CMK (cell line): Measurements from ENCODE around the gene ZSCAN10.
"Not testable (repeated sequence)": the region's sequence is repeated elsewhere in the genome, so short reads cannot be mapped to it uniquely, and the experiment has no call there.

ENCODE experiments used
- DNase-seq: peaks from one replicate; pipeline ENCODE4 v3.0.0-alpha.2; 2010; ENCODE audit warnings: low read depth

The ZSCAN10 gene

DNA sequence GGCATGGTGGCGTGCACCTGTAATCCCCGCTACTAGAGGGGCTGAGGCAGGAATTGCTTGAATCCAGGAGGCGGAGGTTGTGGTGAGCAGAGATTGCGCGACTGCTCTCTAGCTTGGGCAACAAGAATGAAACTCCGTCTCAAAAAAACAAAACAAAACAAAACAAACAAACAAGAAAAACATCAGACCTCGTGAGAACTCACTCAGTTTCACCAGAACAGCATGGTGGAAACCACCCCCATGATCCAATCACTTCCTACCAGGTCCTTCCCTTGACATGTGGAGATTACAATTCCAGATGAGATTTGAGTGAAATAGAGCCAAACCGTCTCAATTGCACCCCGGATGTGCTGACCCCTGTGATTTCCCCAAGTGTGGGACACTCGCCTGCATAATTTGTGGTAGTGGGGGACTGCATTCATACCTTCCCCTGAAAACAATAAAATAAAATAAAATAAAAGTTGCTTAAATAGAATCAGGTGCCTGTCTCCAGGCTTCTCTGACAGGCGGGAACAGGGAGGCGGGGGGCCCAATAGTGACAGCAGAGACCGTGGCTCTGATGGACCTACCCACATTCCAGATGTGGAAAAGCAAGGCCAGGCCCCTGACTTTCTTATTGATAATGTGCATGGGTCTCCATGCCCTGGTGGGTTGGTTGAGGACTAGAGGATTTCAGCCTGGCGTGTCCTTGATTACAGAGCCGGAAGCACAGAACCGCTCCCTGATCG lies 13.1 kb downstream of the ZSCAN10 start:
- no peak for DNase-seq

DNA sequence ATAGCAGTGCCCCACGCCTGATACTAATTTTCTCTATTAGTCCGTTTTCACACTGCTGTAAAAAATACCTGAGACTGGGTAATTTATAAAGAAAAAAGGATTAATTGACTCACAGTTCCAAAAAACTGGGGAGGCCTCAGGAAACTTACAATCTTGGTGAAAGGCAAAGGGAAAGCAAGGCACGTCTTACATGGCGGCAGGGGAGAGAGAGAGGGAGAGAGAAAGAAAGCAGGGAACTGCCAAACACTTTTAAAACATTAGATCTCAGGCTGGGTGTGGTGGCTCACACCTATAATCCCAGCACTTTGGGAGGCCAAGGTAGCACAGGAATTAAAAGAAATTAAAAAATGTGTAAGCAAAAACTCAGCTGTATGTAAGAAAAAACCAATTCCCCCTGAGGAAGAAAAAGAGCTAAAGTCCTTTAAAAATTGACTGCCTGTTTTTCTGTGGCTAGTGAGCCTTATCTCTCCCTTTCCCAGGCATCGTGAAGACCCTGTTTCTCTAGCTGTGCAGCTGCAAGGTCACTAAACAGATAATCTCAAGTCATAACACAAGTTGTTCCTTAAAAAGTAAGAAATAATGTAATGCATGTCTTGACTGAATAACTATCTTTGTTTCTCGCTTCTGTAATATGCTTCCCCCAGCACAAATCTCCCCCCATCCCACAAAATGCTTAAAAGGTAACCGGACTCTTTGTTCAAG lies 14.0 kb downstream of the ZSCAN10 start:
- DNase-seq = no peak

DNA sequence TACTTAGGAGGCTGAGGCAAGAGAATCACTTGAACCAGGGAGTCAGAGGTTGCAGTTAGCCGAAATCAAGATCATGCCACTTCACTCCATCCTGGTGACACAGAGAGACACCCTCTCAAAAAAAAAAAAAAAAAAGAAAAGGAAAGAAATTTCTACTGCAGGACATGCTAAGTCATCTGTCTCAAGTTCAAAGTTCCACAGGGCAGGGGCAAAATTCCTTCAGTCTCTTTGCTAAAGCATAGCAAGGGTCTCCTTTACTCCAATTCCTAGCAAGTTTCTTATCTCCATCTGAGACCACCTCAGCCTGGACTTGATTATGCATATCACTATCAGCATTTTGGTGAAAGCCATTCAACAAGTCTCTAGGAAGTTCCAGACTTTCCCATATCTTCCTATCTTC lies 14.6 kb downstream of the ZSCAN10 start:
- DNase-seq = no peak

DNA sequence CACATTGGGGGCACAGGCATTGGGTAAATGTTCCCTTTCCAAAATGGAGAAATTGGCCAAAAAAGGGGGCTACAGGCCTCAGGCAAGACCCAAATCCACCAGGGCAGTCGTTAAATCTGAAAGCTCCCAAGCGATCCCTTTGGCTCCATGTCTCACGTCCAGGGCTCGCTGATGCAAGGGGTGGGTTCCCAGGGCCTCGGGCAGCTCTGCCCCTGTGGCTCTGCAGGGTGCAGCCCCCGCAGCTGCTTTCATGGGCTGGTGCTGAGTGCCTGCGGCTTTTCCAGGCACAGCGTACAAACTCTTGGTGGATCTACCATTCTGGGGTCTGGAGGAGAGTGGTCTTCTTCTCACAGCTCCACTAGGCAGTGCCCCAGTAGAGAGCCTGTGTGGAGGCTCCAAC lies 15.7 kb downstream of the ZSCAN10 start:
- not testable (repeated sequence) for DNase-seq

DNA sequence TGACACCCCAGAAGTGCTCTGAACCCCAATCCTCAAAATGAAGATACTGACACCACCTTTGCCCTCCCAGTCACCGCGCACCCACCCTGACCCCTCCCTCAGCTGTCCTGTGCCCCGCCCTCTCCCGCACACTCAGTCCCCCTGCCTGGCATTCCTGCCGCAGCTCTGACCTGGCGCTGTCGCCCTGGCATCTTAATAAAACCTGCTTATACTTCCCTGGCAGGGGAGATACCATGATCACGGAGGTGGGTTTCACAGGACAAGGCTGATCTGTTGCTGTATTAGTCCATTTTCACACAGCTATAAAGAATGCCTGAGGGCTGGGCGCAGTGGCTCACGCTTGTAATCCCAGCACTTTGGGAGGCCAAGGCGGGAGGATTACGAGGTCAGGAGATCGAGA lies 17.1 kb downstream of the ZSCAN10 start:
- DNase-seq = not testable (repeated sequence)

DNA sequence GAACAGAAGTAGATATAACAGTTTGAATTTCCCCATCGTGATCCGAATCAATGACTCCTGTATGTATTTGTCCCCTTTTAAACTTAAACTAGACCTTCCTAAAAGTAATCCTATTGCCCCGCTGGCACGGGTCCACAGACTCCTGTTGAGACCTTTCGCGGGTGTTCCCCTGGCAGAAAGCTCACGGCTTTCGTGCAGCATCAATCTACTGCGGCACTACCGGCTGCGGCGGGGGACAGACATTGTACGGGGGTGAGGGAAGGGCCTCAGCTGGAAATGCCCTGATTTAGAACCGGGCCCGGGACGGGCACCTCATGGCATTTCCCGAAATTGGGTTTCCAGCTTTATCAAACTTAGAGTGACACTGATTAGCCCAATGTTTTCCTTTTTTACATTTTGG lies 19.1 kb downstream of the ZSCAN10 start:
- DNase-seq = no peak

DNA sequence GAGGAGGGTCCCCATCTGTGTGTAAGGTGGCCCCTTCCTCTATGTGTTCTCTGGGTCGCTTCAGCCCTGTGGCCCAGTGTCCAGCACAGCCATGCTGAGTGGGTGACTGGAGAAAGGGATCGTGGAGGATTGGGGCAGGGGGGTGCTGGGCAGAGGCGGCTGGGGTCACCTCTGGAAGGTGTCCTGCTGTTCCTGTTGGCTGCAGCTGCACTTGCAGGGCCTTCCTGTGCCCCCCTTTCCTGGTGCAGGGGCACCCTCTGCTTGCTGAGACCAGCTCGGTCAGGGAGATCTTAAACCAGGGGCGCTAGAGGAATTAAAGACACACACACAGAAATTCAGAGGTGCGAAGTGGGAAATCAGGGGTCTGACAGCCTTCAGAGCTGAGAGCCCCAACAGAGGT lies 22.5 kb downstream of the ZSCAN10 start:
- no peak for DNase-seq

DNA sequence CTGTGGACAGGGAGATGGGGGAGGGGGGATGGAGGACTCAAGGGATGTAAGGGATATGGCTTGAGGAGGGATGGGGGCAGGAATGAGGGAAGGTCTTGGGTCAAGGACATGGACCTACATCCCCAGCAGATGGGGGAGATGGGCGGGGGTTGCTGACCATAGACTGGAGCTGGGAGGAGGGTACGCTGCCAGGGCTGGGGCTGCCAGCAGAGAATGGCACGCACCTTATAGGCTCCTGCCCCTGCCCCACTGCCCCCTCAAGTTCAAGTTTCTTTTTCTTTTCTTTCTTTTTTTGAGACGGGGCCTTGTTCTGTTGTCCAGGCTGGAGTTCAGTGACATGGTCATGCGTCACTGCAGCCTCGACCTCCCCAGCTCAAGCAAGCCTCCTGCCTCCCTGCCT lies 23.1 kb downstream of the ZSCAN10 start:
- not testable (repeated sequence) for DNase-seq

DNA sequence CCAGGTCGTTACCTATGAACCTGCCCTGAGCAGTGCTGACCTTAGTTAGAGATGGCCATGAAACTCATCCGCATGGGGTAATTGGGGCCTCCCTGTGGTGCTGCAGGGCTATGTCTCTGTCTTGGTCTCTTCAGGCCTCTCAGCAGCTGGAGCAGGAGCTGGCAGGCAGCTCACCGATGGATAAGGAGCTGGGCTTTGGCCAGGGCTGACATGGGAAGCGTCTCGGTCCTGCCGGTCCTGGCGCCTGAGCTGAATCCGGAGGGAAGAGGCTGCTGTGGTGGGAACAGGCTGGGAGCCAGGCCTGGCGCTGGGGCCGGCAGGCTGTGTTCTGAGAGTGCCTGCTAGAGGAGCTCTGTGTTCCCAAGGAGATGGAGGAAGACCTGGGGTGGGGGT lies 23.6 kb downstream of the ZSCAN10 start:
- no peak for DNase-seq

DNA sequence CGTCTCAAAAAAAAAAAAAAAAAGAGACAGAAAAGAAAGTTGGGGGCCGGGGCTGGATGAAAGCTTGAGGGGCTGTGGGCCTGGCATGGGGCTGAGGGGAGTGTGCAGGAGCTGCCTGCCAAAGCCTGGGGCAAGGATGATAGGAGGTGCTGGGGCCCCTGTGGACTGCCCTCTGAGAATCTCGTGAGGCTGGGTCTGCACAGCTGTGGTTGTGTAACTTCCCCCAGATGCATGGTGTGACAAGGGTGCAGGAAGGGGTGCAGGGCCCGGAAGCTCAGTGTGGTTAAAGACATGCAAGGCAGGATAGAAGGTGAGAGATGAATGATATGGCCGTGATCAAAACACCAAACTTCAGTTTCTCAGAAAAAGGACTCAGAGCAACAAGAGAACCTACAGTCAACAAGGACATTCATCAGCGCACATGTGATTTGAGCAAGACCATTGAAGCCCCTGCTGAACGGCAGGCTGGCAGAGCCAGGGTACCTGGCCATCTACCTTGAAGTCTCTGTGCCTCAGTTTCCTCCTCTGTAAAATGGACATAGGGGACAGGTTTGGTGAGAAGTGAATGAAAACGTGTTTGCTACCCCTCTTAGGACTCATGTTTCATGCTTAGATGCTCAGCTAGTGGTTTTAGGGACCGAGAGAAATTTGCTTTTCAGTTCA lies 24.1 kb downstream of the ZSCAN10 start:
- peak; percentile 79 for DNase-seq

DNA sequence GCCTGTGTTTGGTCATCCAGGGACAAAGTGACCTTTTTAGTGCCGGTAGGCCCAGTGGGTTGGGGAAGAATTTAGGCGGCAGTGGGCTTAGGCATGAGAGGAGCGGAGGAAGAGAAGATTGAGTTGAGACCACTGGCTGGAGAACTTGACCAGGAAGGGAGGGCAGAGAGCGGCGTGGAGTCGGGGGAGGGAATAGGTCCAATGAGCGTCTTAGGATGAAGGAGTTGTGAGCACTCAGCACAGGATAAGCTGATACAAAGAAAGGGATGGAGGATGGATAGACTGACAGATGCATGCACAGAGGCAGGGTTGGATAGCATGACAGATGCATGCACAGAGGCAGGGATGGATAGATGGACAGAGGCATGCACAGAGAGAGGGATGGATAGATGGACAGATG lies 25.6 kb downstream of the ZSCAN10 start:
- DNase-seq = no peak

DNA sequence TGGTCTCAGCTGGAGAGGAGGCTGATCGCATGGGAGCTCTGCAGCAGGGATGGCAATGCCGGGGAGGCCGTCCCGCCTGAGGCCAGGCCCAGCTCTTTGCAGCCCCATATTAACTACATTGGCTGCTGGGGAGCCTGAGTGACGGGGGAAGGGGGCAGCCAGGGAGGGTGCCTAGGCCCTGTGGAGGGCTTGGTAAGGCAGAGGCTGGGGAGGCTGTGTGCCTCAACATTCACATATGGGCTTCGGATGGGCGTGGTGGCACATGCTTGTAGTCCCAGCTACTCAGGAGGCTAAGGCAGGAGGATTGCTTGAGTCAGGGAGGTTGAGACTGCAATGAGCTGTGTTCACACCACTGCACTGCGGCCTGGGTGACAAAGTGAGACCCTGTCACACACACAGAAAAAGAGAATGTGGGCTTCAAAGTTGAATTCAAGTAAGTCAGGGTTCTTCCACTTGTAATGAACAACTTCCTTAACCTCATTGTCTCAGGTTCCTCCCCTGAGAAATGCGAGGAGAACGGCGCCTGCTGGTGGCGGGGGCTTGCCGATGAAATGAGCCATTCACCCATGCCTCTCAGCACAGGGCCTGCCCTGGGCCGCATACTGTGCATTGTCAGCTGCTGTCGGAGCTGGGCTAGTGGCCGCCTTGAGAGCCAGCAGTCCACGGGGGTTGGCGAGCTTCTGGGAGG lies 26.4 kb downstream of the ZSCAN10 start:
- DNase-seq = not testable (repeated sequence)

DNA sequence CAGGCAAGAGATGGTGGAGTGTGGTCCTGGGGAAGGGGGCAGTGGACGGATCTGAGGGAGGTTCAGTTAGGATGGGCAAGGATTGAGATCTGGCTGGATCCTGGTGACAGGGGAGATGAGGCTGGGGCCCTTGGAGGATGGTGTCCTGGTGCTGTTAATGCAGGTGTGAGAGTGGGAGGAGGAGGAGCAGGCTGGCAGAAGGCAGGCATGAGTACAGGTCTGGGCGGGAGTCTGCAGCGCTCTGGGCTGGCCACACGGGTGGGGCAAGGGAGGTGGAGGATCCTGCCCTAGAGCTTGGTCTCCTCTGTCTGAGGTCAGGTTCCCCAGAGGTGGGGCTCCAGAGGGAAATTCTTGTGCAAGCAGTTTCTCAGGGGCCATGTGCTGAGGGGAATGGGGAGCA lies 26.9 kb downstream of the ZSCAN10 start:
- not testable (repeated sequence) for DNase-seq

DNA sequence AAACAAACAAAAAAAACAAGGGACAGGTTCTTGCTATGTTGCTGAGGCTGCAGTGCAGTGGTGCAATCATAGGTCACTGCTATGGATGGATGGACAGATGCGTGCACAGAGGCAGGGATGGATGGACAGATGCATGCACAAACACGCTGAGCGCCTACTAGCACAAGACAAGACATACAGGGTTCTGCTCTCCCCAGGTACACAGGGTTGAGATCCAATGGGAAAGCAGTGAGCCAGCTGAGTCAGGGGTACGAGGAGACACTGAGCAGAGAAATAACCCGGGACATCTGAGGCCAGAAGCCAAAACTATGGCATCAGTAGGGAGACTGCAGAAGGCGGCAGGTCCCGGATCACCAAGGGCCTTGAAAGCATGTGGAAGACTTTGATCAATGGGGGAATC lies 27.4 kb downstream of the ZSCAN10 start:
- no peak for DNase-seq

DNA sequence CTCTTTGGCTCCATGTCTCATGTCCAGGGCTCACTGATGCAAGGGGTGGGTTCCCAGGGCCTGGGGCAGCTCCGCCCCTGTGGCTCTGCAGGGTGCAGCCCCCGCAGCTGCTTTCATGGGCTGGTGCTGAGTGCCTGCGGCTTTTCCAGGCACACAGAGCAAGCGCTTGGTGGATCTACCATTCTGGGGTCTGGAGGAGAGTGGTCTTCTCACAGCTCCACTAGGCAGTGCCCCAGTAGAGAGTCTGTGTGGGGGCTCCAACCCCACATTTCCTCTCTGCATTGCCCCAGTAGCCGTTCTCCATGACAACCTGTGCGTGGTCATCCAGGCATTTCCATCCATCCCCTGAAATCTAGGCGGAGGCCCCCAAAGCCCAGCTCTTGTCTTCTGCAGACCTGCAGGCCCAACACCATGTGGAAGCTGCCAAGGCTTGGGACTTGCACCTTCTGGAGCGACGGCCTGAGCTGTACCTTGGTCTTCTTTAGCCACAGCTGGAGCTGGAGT lies 28.4 kb downstream of the ZSCAN10 start:
- no peak for DNase-seq

DNA sequence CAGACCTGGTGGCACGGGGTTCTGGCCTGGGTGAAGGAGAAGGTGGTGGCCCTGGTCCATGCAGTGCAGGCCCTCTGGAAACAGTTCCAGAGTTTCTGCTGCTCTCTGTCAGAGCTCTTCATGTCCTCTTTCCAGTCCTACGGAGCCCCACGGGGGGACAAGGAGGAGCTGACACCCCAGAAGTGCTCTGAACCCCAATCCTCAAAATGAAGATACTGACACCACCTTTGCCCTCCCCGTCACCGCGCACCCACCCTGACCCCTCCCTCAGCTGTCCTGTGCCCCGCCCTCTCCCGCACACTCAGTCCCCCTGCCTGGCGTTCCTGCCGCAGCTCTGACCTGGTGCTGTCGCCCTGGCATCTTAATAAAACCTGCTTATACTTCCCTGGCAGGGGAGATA lies 29.9 kb downstream of the ZSCAN10 start:
- DNase-seq = not testable (repeated sequence)

DNA sequence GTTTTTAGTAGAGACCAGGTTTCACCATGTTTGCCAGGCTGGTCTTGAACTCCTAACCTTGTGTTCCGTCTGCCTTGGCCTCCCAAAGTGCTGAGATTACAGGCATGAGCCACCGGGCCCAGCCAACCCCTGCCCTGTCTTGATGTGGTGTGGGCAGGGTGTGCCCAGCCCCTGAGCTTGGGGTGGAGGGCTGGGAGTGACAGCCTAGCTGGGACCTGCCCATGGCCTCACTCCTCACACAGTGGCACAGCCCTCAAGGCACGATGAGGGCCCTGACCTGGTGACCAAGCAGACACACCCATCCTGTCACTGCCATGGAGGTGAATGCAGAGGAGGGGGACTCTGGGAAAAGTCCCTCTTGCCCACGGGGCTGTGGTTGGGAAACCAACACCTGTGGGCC lies 30.6 kb downstream of the ZSCAN10 start:
- no peak for DNase-seq

DNA sequence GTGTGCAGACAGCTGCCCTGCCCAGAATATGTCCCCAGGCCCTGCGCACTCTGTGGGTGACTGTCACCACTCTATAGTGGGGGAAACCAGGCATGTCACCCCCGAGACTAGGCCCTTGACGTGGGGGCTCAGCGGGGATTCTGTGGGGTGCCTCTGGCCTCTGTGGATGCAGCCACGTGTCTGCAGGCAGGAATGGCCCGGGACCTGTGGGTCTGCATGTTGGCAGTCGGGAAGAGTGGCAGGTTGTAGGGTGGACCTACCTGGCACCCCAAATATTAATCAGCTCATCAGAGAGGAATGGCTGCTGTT lies 32.7 kb downstream of the ZSCAN10 start:
- DNase-seq = no peak

DNA sequence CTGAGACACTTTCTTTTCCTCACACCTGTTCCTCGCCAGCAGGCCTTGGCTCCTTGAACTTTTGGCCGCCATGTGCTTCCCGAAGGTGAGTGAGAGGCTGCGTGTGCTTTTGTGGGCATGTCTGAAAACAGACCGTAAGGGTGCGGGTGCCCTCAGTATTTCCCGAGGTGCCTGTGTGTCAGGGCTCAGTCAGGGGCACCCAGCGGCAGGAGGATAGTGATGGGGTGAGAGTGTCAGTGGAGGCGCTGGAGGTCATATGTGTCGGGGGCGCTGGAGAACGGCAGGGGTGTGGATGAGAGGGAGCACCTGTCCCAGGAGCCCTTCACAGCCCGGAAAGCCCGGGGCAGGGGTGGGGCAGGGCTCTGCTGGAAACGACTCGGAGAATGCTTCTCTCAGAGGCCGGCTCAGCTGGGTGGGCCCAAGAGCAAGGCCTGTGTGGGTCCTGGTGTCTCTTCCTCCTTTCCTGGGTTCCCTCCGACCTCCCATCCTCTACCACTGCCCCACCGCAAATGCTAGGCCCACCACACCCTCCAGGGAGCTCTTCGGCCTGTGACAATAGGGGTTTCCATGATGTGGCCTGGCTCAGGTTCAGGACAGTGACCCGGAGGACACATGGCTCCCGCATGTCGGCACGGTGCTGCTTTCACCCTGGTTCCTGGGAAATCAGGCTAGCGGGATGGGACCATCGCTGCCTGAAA lies 33.2 kb downstream of the ZSCAN10 start:
- DNase-seq = no peak

DNA sequence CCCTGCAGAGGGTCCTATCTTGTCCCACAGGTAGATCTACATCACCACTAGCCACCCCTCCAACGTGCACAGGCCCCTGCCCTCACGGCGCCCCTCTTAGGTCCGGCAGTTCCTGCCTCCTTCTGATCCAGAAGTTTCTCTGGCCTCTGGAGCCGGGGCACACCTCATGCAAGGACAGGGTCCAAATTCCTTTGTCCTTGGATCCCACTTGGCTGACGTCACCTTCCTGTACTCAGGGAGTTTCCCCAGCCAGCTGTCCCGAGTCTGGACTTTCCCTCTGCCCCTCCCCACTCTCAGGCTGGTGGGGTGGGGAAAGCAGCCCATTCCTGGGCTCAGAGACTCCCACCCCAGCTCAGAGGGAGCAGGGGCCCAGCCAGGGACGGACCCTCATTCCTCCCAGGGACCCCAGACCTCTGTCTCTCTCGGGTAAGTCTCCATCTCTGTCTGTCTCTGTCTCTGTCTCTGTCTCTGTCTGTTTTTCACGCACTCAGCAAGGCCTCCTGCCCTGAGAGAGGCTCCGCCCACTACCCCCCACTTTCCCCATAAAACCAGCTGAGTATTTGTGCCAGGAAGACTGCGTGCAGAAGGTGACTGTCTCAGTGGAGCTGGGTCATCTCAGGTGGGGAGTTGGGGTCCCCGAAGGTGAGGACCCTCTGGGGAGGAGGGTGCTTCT lies 33.9 kb downstream of the ZSCAN10 start, which contains the start of gene IL32:
Gene IL32, plus strand, starts transcription at position 572 of the 673 bp plus-strand sequence. CDS start 172 bp downstream, outside the sequence.
- no peak for DNase-seq
